PC-9 (cell line): ENCODE data around the gene SYPL2. TPM values are rescaled to one million over a fixed set of nuclear protein-coding genes. Genes with fewer than 3 reads are reported as not detected.

Experiments used
- BruUV-seq: library from RNA; stranded (reverse); fragments of 400-500 nt; replicated peaks from 2 replicates; lab custom pipeline; 2021; lab: Mats Ljungman, UMichigan
- CTCF ChIA-PET: fragments of 300-600 bp; sonication (Branson Sonifier 250); formaldehyde crosslinking; loops from one replicate; lab custom pipeline; 2022; ENCODE audit warnings: antibody characterized with exemption; lab: Charles Lee
- POLR2A ChIA-PET: fragments of 300-600 bp; sonication (Branson Sonifier 250); formaldehyde crosslinking; loops from one replicate; lab custom pipeline; 2022; ENCODE audit warnings: antibody characterized with exemption; ENCODE audit not compliant: unreplicated experiment; lab: Charles Lee
- DNase-seq, 2 experiments: peaks; one replicate each; pipeline versions ENCODE4 v3.0.0 to v3.0.0-alpha.2; 2015 to 2022; ENCODE audit warnings: mixed read lengths in 1 of 2
- H2AFZ ChIP-seq: fragments of 200-600 bp; sonication (generic); 2 replicates; pipeline ENCODE4 v1.8.1; 2017; ENCODE audit warnings: antibody characterized with exemption
- H3F3A ChIP-seq: fragments of 200-600 bp; sonication (generic); 2 replicates; pipeline ENCODE4 v1.8.1; 2017; ENCODE audit warnings: antibody characterized with exemption, mild to moderate bottlenecking, low read depth; ENCODE audit not compliant: insufficient read depth
- H3K27ac ChIP-seq: fragments of 200-600 bp; sonication (generic); 2 replicates; pipeline ENCODE4 v1.6.1; 2016; ENCODE audit warnings: mixed run types
- H3K27me3 ChIP-seq: fragments of 200-600 bp; sonication (generic); 2 replicates; pipeline ENCODE4 v1.6.1; 2016; ENCODE audit warnings: low read depth, mixed run types; ENCODE audit not compliant: insufficient read depth
- H3K36me3 ChIP-seq: fragments of 200-600 bp; sonication (generic); 2 replicates; pipeline ENCODE4 v1.6.1; 2016; ENCODE audit warnings: low read depth, mixed run types
- H3K4me1 ChIP-seq: fragments of 200-600 bp; sonication (generic); replicated peaks from 2 replicates; pipeline ENCODE4 v1.6.1; 2016; ENCODE audit warnings: mixed run types; ENCODE audit not compliant: insufficient read depth
- H3K4me2 ChIP-seq: fragments of 200-600 bp; sonication (generic); 2 replicates; pipeline ENCODE4 v1.6.1; 2017; ENCODE audit warnings: mixed run types
- H3K4me3 ChIP-seq: fragments of 200-600 bp; sonication (generic); 2 replicates; pipeline ENCODE4 v1.6.1; 2016; ENCODE audit warnings: mixed run types
- H3K79me2 ChIP-seq: fragments of 200-600 bp; sonication (generic); 2 replicates; pipeline ENCODE4 v1.6.1; 2017; ENCODE audit warnings: low read depth, mixed run types
- H3K9me2 ChIP-seq: fragments of 200-600 bp; sonication (generic); 2 replicates; pipeline ENCODE4 v1.8.1; 2017; ENCODE audit warnings: mild to moderate bottlenecking; ENCODE audit not compliant: insufficient read depth
- H3K9me3 ChIP-seq: fragments of 200-600 bp; sonication (generic); 2 replicates; pipeline ENCODE4 v1.8.1; 2016; ENCODE audit warnings: low read depth; ENCODE audit not compliant: insufficient read depth
- H4K20me1 ChIP-seq: fragments of 200-600 bp; sonication (generic); 2 replicates; pipeline ENCODE4 v1.8.1; 2017; ENCODE audit not compliant: insufficient read depth
- EZH2 ChIP-seq: fragments of 200-600 bp; sonication (generic); IDR thresholded peaks from 2 replicates; pipeline ENCODE4 v1.8.0; 2017; ENCODE audit warnings: antibody characterized with exemption, low read depth
- intact Hi-C: fragments of 100-400 bp; cut with micrococcal nuclease; formaldehyde crosslinking; loops from one replicate; pipeline ENCODE4 v1.10.0; 2022; ENCODE audit not compliant: unreplicated experiment
- total RNA-seq: library from RNA; stranded (reverse); gene quantifications from 2 replicates; pipeline ENCODE4 v1.2.3, GENCODE V29; 2021
- TF ChIP-seq, protein P1 (sequence below): fragments of 200-600 bp; sonication (generic); conservative IDR thresholded peaks from 2 replicates; pipeline ENCODE4 v1.6.1; 2017; ENCODE audit warnings: mixed run types, antibody characterized with exemption, mild to moderate bottlenecking, moderate library complexity

The SYPL2 gene
- total RNA-seq, 1 experiment from 2014 or later: 0.09 TPM

DNA sequence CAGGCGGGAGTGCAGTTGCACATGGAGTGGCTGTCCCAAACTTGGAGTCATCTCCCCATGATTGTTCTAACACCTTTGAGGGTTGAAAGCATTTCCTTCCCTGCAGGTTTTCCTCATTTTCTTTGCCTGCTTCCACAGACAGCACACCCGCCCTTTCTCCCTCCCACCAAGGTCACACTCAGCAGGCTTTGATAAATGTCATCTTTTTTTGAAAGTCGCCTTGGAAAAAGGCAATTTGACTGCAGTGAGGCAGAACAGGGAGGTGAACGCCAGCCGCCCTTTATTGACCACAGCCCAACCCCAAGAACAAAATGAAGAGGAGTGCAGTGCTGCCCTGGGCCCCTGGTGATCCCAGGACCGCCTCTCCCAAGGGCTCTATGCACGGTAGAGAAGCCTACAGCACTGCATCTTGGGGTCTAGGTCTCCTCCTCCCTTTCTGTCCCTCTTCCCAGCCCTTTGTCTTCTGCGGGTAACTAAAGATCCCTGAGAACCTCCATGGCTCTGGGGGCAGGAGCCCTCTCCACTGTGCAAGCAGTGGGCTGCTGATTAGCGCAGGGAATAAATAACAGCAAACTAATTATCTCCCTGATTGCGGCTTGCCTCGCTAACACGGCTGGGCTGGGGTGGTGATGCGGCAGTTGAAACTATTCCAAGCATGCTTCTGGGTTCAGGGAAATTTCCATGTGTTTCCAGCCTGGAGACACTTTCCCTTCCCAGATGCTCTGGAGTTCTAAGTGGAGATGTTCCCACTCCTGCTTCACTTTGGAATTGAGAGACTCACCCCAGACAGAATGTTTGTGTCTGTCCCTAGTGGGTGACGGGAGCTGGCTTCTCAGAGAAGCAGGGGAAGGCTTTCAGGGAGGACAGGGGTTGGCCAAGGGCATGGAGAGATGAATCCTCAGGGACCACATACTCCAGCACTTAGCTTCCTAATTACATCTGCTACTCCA is 54.9 kb downstream of the SYPL2 start:
- H3K27ac ChIP-seq: no peak overlapping the region
- H3K27me3 ChIP-seq: peaks cover 35% of the 10 kb centered on the region; the same call in 1 of the 2 replicates
- no peaks in the 10 kb centered on the region for H4K20me1 ChIP-seq
- H3K36me3 ChIP-seq: no peaks in the 10 kb centered on the region
- no peaks in the 10 kb centered on the region for H3K9me3 ChIP-seq
- H3K4me2 ChIP-seq: no peak overlapping the region
- ChIA-PET POLR2A (no interaction called here), CTCF (interaction anchor here (0.9 kb wide), 1 partner anchor 22 kb away, joined by 3 read pairs; no protein-coding TSS in a partner anchor)
- DNase-seq: no peak
- intact Hi-C loops: no loop called here
- TF ChIP-seq, protein P1, sequence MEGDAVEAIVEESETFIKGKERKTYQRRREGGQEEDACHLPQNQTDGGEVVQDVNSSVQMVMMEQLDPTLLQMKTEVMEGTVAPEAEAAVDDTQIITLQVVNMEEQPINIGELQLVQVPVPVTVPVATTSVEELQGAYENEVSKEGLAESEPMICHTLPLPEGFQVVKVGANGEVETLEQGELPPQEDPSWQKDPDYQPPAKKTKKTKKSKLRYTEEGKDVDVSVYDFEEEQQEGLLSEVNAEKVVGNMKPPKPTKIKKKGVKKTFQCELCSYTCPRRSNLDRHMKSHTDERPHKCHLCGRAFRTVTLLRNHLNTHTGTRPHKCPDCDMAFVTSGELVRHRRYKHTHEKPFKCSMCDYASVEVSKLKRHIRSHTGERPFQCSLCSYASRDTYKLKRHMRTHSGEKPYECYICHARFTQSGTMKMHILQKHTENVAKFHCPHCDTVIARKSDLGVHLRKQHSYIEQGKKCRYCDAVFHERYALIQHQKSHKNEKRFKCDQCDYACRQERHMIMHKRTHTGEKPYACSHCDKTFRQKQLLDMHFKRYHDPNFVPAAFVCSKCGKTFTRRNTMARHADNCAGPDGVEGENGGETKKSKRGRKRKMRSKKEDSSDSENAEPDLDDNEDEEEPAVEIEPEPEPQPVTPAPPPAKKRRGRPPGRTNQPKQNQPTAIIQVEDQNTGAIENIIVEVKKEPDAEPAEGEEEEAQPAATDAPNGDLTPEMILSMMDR: no peak
- TF ChIP-seq EZH2: no peak
- H3K4me1 ChIP-seq: no peaks in the 10 kb centered on the region
- no peaks in the 10 kb centered on the region for H3F3A ChIP-seq
- no peaks in the 10 kb centered on the region for H3K79me2 ChIP-seq
- BruUV-seq: no TSS peak
- H3K9me2 ChIP-seq: no peaks in the 10 kb centered on the region
- H3K4me3 ChIP-seq: no peak overlapping the region
- H2AFZ ChIP-seq: no peak overlapping the region

DNA sequence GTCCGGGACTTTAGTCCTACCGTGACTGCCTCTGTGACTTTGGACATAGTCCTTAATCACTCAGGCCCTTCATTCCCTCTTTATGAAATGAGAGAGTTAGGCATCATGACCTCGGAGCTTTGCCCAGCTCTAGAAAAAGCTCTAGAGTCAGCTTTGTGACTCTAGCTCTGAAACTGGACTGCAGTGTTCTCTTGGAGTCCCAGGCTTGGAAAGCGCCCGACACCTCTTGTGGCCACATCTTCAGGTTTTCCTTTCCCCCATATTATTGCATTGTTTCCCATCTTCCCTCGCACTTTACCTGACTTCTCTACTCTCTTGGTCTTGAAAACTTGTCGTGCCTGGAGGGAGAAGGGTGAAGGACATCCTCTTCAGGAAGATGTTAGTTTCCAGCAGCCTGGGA is 55.7 kb downstream of the SYPL2 start:
- no peak for DNase-seq
- no peaks in the 10 kb centered on the region for H3K36me3 ChIP-seq
- CTCF ChIA-PET: interaction anchor here (0.9 kb wide), 1 partner anchor 23 kb away, joined by 3 read pairs; no protein-coding TSS in a partner anchor
- no TSS peak for BruUV-seq
- H3F3A ChIP-seq: no peaks in the 10 kb centered on the region
- H3K9me2 ChIP-seq: no peaks in the 10 kb centered on the region
- POLR2A ChIA-PET: no interaction called here
- no peaks in the 10 kb centered on the region for H4K20me1 ChIP-seq
- TF ChIP-seq, protein P1: no peak
- TF ChIP-seq EZH2: no peak
- intact Hi-C loops: no loop called here
- H3K4me2 ChIP-seq: no peak overlapping the region
- no peaks in the 10 kb centered on the region for H3K79me2 ChIP-seq
- no peak overlapping the region for H3K27ac ChIP-seq
- H3K9me3 ChIP-seq: no peaks in the 10 kb centered on the region
- no peaks in the 10 kb centered on the region for H3K4me1 ChIP-seq
- no peak overlapping the region for H3K4me3 ChIP-seq
- H3K27me3 ChIP-seq: peaks cover 41% of the 10 kb centered on the region
- no peak overlapping the region for H2AFZ ChIP-seq

DNA sequence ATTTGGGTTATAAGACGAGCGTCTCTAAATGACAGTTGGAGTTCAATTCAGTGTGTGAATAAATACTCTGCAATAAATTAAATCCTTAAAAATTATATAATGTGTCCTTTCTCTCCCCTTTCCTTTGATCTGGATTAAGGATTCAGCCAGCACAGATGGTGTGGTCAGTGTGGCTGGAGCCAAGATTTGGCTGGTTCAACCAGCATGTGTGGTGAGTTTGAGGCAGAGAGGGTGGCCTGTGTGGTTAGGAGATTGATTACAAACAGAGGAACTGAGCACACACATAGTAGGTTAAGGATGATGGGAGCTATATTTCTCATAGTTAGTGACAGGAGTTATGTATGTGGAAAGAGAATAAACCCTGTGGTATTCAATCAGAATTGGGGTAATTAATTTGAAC is 57.4 kb downstream of the SYPL2 start:
- Histone ChIP-seq H3K4me2 (no peak overlapping the region), H3F3A (no peaks in the 10 kb centered on the region), H4K20me1 (no peaks in the 10 kb centered on the region), H3K4me3 (no peak overlapping the region), H3K9me2 (no peaks in the 10 kb centered on the region), H3K27ac (no peak overlapping the region), H3K4me1 (no peaks in the 10 kb centered on the region), H3K9me3 (no peaks in the 10 kb centered on the region), H3K27me3 (peaks cover 47% of the 10 kb centered on the region), H3K36me3 (no peaks in the 10 kb centered on the region), H2AFZ (no peak overlapping the region), H3K79me2 (no peaks in the 10 kb centered on the region)
- no peak for DNase-seq
- POLR2A ChIA-PET: no interaction called here
- TF ChIP-seq EZH2: no peak
- TF ChIP-seq, protein P1: no peak
- intact Hi-C loops: no loop called here
- CTCF ChIA-PET: no interaction called here
- BruUV-seq: no TSS peak
